IPS-18a (cell line): ENCODE data around the gene SLC9A7.

Experiments
- H3K27ac ChIP-seq: one replicate; pipeline ENCODE4 v1.5.1; 2013; ENCODE audit warnings: low read length
- H3K27me3 ChIP-seq: one replicate; pipeline ENCODE4 v1.6.1; 2013; ENCODE audit warnings: mild to moderate bottlenecking, low read length; ENCODE audit not compliant: control insufficient read depth, insufficient read depth
- H3K36me3 ChIP-seq: one replicate; pipeline ENCODE4 v1.6.1; 2013; ENCODE audit warnings: low read depth, low read length; ENCODE audit not compliant: control insufficient read depth
- H3K4me1 ChIP-seq: one replicate; pipeline ENCODE4 v1.6.1; 2013; ENCODE audit warnings: low read depth, low read length; ENCODE audit not compliant: control insufficient read depth
- H3K4me3 ChIP-seq: one replicate; pipeline ENCODE4 v1.5.1; 2013; ENCODE audit warnings: low read length
- H3K9ac ChIP-seq: one replicate; pipeline ENCODE4 v1.6.1; 2013; ENCODE audit warnings: mild to moderate bottlenecking, low read length, moderate library complexity
- H3K9me3 ChIP-seq: one replicate; pipeline ENCODE4 v1.6.1; 2013; ENCODE audit warnings: low read depth, low read length; ENCODE audit not compliant: control insufficient read depth

The SLC9A7 gene

GRCh38 chrX:46575991-46576392 is 182.9 kb downstream of the SLC9A7 start:
- Histone ChIP-seq H3K4me1 (no peaks in the 10 kb centered on the region), H3K36me3 (peaks cover 3% of the 10 kb centered on the region), H3K4me3 (peak overlapping the region; percentile 71), H3K27me3 (peaks cover 3% of the 10 kb centered on the region), H3K9me3 (peaks cover 9% of the 10 kb centered on the region), H3K27ac (no peak overlapping the region), H3K9ac (no peak overlapping the region)

DNA sequence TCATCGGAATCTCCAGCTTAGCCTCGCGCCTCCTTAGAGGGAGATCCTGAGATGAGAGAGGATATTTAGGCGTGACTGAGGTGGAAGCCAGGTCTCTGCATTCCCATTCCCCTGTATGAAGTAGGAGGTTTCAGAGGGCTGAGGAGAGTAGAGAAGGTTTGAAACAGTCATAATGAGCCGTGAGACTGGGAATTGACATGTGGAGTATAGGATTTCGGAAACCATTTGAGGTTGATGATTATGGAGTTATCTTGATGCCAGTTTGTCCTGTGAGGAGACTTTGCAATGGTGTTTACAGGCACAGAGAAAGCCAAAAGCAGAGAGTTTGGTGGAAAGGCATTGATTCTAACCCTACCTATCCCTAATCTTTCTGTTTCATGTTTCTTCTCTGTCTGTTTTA is 183.3 kb downstream of the SLC9A7 start:
- Histone ChIP-seq H3K36me3 (peaks cover 3% of the 10 kb centered on the region), H3K9me3 (peaks cover 9% of the 10 kb centered on the region), H3K27ac (no peak overlapping the region), H3K27me3 (peaks cover 3% of the 10 kb centered on the region), H3K4me3 (peak overlapping the region; percentile 71), H3K9ac (no peak overlapping the region), H3K4me1 (no peaks in the 10 kb centered on the region)

DNA sequence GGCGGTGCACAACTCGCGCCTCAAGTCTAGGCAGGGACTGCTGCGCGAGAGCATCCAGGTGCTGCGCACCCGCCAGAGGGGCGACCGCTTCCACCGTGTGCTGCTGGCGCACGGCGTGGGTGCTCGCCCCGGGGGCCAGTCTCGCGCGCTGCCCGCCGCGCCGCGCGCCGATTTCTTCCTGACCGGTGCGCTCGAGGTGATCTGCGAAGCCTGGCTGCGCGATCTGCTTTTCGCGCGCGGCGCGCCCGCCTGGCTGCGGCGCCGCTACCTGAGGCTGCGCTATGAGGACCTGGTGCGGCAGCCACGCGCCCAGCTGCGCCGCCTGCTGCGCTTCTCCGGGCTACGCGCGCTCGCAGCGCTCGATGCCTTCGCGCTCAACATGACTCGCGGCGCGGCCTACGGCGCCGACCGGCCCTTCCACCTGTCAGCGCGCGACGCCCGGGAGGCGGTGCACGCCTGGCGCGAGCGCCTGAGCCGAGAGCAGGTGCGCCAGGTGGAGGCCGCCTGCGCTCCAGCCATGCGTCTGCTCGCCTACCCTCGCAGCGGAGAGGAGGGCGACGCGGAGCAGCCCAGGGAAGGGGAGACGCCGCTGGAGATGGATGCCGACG is 184.0 kb downstream of the SLC9A7 start:
- Histone ChIP-seq H3K9ac (no peak overlapping the region), H3K27me3 (peaks cover 3% of the 10 kb centered on the region), H3K4me1 (no peaks in the 10 kb centered on the region), H3K27ac (no peak overlapping the region), H3K9me3 (peaks cover 9% of the 10 kb centered on the region), H3K4me3 (peak overlapping the region; percentile 71), H3K36me3 (peaks cover 3% of the 10 kb centered on the region)

- Histone ChIP-seq H3K9me3 (peaks cover 9% of the 10 kb centered on the region), H3K27me3 (peaks cover 3% of the 10 kb centered on the region), H3K27ac (no peak overlapping the region), H3K4me1 (no peaks in the 10 kb centered on the region), H3K4me3 (peak overlapping the region; percentile 71), H3K9ac (peak overlapping the region; percentile 19), H3K36me3 (peaks cover 3% of the 10 kb centered on the region)
Measured at GRCh38 chrX:46573892-46574773, 184.8 kb downstream of the SLC9A7 start.

DNA sequence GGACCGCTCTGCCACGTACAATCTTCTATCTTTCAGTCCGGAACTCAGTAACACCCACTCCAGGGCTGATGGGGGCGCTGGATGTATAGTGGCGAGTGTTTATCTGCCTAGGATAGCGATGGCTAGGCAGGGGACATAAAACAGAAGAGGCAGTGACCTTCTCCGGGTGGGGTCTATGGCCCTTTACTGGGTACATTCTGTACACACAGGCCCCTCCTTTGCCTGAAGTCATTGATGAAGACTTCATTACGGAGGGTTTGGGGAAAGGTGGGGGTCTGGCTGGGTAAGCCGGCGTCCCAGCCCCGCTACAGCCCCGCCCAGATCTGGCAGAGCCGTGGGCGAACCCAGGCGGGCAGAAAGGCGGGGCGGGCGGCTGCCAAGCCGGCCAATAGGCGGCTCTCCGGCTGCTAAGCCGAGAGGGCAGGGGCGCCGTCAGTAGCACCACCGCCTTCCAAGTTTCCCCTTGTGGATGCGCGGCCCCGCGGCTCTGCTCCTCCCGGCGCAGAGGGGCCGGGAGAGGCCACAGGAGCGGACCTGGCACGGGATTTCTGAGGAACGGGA is 185.5 kb downstream of the SLC9A7 start, which contains the start of gene CHST7:
Gene CHST7 (plus strand): TSS at position 435 of the 561 bp plus-strand sequence. CDS start 167 bp downstream, outside the sequence.
- Histone ChIP-seq H3K4me1 (no peaks in the 10 kb centered on the region), H3K36me3 (peaks cover 3% of the 10 kb centered on the region), H3K27me3 (peaks cover 3% of the 10 kb centered on the region), H3K27ac (no peak within 1 kb of the TSS), H3K9me3 (peaks cover 9% of the 10 kb centered on the region), H3K9ac (peak within 1 kb of the TSS; percentile 19), H3K4me3 (peak within 1 kb of the TSS; percentile 71)

DNA sequence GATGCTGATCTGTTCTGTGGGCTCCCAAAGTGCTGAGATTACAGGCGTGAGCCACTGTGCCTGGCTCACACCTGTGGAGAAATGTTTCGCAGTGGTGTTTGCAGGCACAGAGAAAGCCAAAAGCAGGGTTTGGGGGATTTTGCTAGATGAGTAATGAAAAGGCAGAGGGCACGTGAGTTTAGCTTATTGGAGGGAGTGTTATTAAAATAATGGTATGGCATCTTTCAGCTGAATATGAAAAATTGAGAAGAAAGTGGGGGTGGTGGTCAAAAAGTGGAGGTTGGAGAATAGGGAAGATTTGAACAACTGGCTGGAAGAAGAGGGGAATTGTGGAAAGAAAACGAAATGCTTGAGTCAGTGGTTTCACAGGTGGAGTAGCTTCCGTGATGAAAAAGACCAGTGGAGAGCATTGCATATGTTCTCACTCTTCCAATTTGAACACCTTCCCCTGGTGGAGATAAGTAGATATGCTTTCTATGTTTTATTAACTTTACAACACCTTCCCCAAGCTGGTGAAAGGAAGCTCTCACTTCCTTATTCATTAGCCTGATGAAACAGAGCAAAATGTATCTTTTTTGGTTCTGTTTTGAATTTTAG is 186.5 kb downstream of the SLC9A7 start:
- peaks cover 3% of the 10 kb centered on the region for H3K27me3 ChIP-seq
- no peak overlapping the region for H3K27ac ChIP-seq
- no peak overlapping the region for H3K4me3 ChIP-seq
- no peak overlapping the region for H3K9ac ChIP-seq
- peaks cover 2% of the 10 kb centered on the region for H3K36me3 ChIP-seq
- H3K4me1 ChIP-seq: no peaks in the 10 kb centered on the region
- peaks cover 8% of the 10 kb centered on the region for H3K9me3 ChIP-seq

GRCh38 chrX:46571423-46572339 is 187.2 kb downstream of the SLC9A7 start:
- H3K4me3 ChIP-seq: no peak overlapping the region
- H3K9ac ChIP-seq: no peak overlapping the region
- no peaks in the 10 kb centered on the region for H3K36me3 ChIP-seq
- peaks cover 3% of the 10 kb centered on the region for H3K27me3 ChIP-seq
- H3K4me1 ChIP-seq: no peaks in the 10 kb centered on the region
- H3K27ac ChIP-seq: no peak overlapping the region
- peaks cover 5% of the 10 kb centered on the region for H3K9me3 ChIP-seq

DNA sequence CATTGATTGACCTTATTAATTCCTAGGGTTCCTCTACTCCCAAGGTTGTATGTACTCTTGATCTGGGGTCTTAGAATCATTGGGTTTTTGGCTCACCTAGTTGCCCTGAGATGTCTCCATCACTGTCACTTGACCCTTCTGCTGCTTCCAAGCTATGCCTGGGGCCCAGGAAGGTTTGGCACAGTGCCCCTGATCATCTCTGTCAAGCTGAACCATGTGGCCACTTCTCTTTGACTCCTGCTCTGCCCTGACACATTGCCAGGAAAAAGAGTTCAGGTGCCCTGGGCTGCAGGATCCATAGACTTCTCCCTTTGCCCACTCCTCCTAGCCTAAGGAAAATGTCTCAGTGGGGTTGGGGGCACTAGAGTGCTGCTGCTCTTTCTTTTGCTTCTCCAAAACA is 189.3 kb downstream of the SLC9A7 start:
- H3K36me3 ChIP-seq: no peaks in the 10 kb centered on the region
- no peak overlapping the region for H3K27ac ChIP-seq
- H3K4me3 ChIP-seq: no peak overlapping the region
- no peak overlapping the region for H3K9ac ChIP-seq
- H3K27me3 ChIP-seq: peaks cover under 1% of the 10 kb centered on the region
- no peaks in the 10 kb centered on the region for H3K4me1 ChIP-seq
- H3K9me3 ChIP-seq: peaks cover 5% of the 10 kb centered on the region

DNA sequence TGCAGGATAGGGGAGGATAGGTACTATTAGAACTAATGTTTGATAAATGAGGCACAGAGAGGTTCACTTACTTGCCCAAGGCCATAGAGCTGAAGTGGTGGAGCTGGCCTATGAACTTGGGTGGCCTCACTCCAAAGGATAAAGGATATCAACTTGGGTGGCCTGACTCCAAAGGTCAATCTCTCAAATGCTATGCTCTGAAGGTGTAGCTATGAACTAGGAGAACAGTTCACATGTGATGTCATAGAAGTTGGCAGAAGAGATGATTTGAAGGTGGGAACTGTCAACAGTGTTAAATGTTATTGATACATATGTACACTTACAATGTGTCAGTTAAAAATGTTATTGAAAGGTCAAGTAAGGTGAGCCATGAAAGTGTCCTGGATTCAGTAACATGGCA is 191.5 kb downstream of the SLC9A7 start:
- Histone ChIP-seq H3K9ac (no peak overlapping the region), H3K27ac (no peak overlapping the region), H3K36me3 (no peaks in the 10 kb centered on the region), H3K4me1 (no peaks in the 10 kb centered on the region), H3K4me3 (no peak overlapping the region), H3K9me3 (peaks cover 5% of the 10 kb centered on the region), H3K27me3 (no peaks in the 10 kb centered on the region)

GRCh38 chrX:46561824-46562657 is 196.9 kb downstream of the SLC9A7 start:
- no peak overlapping the region for H3K9ac ChIP-seq
- peaks cover 6% of the 10 kb centered on the region for H3K9me3 ChIP-seq
- no peak overlapping the region for H3K4me3 ChIP-seq

More at GRCh38 chrX:46561824-46562657, 196.9 kb downstream of the SLC9A7 start:
- Histone ChIP-seq H3K27me3 (no peaks in the 10 kb centered on the region), H3K36me3 (no peaks in the 10 kb centered on the region), H3K4me1 (no peaks in the 10 kb centered on the region), H3K27ac (no peak overlapping the region)
